Measurements from ENCODE around the gene GTPBP2.
A peak's percentile ranks its signal among the peaks of the same experiment; 100 is the strongest.
"Not testable (repeated sequence)": the region's sequence is repeated elsewhere in the genome, so short reads cannot be mapped to it uniquely, and the experiment has no call there.

GTPBP2 gene

GRCh38 chr6:43662948-43663347, 33.9 kb upstream of the GTPBP2 start:
- DNase-seq (ENCODE audit: low read depth, low spot score); H3K27ac ChIP-seq: not testable (repeated sequence)

GRCh38 chr6:43658161-43658560, 29.1 kb upstream of the GTPBP2 start:
- no peak for DNase-seq (ENCODE audit: low read depth, low spot score)
- no peak overlapping the region for H3K27ac ChIP-seq

GRCh38 chr6:43657221-43657802, 28.2 kb upstream of the GTPBP2 start:
- no peak overlapping the region for H3K27ac ChIP-seq
- no peak for DNase-seq (ENCODE audit: low read depth, low spot score)

- H3K27ac ChIP-seq; DNase-seq (ENCODE audit: low read depth, low spot score): not testable (repeated sequence)
Measured at GRCh38 chr6:43652822-43653221, 23.8 kb upstream of the GTPBP2 start.

- no peak overlapping the region for H3K27ac ChIP-seq
- DNase-seq (ENCODE audit: low read depth, low spot score): no peak
Measured at GRCh38 chr6:43648248-43648647, 19.2 kb upstream of the GTPBP2 start.

- H3K27ac ChIP-seq: no peak overlapping the region
- DNase-seq (ENCODE audit: low read depth, low spot score): no peak
Measured at GRCh38 chr6:43647613-43648012, 18.5 kb upstream of the GTPBP2 start.

- DNase-seq (ENCODE audit: low read depth, low spot score): no peak
- no peak overlapping the region for H3K27ac ChIP-seq
Measured at GRCh38 chr6:43645613-43645964, 16.5 kb upstream of the GTPBP2 start.

- H3K27ac ChIP-seq: no peak within 1 kb of the TSS
- no peak for DNase-seq (ENCODE audit: low read depth, low spot score)
Measured at GRCh38 chr6:43644940-43645612, 16.0 kb upstream of the GTPBP2 start, which contains the start of gene RSPH9. Gene RSPH9, plus strand, starts transcription at chr6:43645036. Its CDS starts 63 bp downstream, at chr6:43645099.

- H3K27ac ChIP-seq: peak overlapping the region; percentile 22
- peak; percentile 22 for DNase-seq (ENCODE audit: low read depth, low spot score)
Measured at GRCh38 chr6:43639984-43640800, 11.1 kb upstream of the GTPBP2 start.

GRCh38 chr6:43636308-43636659, 7.2 kb upstream of the GTPBP2 start:
- no peak for DNase-seq (ENCODE audit: low read depth, low spot score)
- H3K27ac ChIP-seq: peak overlapping the region; percentile 44

GRCh38 chr6:43635387-43636307, 6.6 kb upstream of the GTPBP2 start, which contains the start of gene MAD2L1BP:
Gene MAD2L1BP, plus strand, starts transcription at chr6:43635840. Its CDS starts 36 bp downstream, at chr6:43635876.
- H3K27ac ChIP-seq: peak within 1 kb of the TSS; percentile 44
- no peak for DNase-seq (ENCODE audit: low read depth, low spot score)

- no peak overlapping the region for H3K27ac ChIP-seq
- DNase-seq (ENCODE audit: low read depth, low spot score): no peak
Measured at GRCh38 chr6:43634702-43635303, 5.7 kb upstream of the GTPBP2 start.

- not testable (repeated sequence) for DNase-seq (ENCODE audit: low read depth, low spot score); H3K27ac ChIP-seq
Measured at GRCh38 chr6:43633002-43633401, 3.9 kb upstream of the GTPBP2 start.

- DNase-seq (ENCODE audit: low read depth, low spot score): no peak
- H3K27ac ChIP-seq: peak overlapping the region; percentile 99
Measured at GRCh38 chr6:43630980-43631619, 2.0 kb upstream of the GTPBP2 start.

- H3K27ac ChIP-seq: peak overlapping the region; percentile 99
- DNase-seq (ENCODE audit: low read depth, low spot score): peak; percentile 87
Measured at GRCh38 chr6:43629505-43630300, 639 bp upstream of the GTPBP2 start.

- H3K27ac ChIP-seq: peak overlapping the region; percentile 99
- DNase-seq (ENCODE audit: low read depth, low spot score): no peak
Measured at GRCh38 chr6:43628393-43629103, 516 bp downstream of the GTPBP2 start.

GRCh38 chr6:43627008-43627825, 1.8 kb downstream of the GTPBP2 start:
- peak; percentile 77 for DNase-seq (ENCODE audit: low read depth, low spot score)
- H3K27ac ChIP-seq: peak overlapping the region; percentile 99

Measured in epithelial cell of prostate (primary cell).